Adrenal gland (tissue), 12 donors: ENCODE data around the gene AKAP14. TPM values are rescaled to one million over a fixed set of nuclear protein-coding genes. Genes with fewer than 3 reads are reported as not detected.
"Not testable (repeated sequence)": the region's sequence is repeated elsewhere in the genome, so short reads cannot be mapped to it uniquely, and the experiment has no call there.

Experiments
- DNase-seq, 7 donors: peaks; one replicate each; pipeline ENCODE4 v3.0.0-alpha.2; 2019 to 2020
- H3K27ac ChIP-seq, 5 donors: fragments of 200-600 bp; sonication (generic) in 4 of 5; 1 replicate in 3 of 5; 2 replicates in 2 of 5; pipeline versions ENCODE4 v1.5.1 to v1.8.0; 2016 to 2020; ENCODE audit warnings: mild to moderate bottlenecking in 1 of 5
- H3K27me3 ChIP-seq: fragments of 200-600 bp; 2 replicates; pipeline ENCODE4 v1.8.0; 2021
- H3K36me3 ChIP-seq, 2 donors: fragments of 200-600 bp; replicated peaks in 1 of 2; 1 replicate in 1 of 2; 2 replicates in 1 of 2; pipeline versions ENCODE4 v1.5.1 to v1.8.0; 2018 to 2022
- H3K4me1 ChIP-seq, 2 donors: fragments of 200-600 bp; replicated peaks in 1 of 2; 1 replicate in 1 of 2; 2 replicates in 1 of 2; pipeline versions ENCODE4 v1.5.1 to v1.8.0; 2018 to 2021
- H3K4me3 ChIP-seq, 4 donors: fragments of 200-600 bp; sonication (generic) in 3 of 4; one replicate each; pipeline ENCODE4 v1.5.1; 2016 to 2018
- H3K9me3 ChIP-seq, 3 donors: fragments of 200-600 bp; sonication (generic) in 1 of 3; replicated peaks in 1 of 3; 1 replicate in 2 of 3; 2 replicates in 1 of 3; pipeline versions ENCODE4 v1.5.1 to v1.8.0; 2016 to 2021
- CTCF ChIP-seq, 6 experiments: fragments of 450-650 bp in 4 of 6; fragments of 200-600 bp in 2 of 6; sonication (generic) in 1 of 6; IDR thresholded peaks; 1 replicate in 5 of 6; 2 replicates in 1 of 6; pipeline versions ENCODE4 v1.5.1 to v1.8.0; 2016 to 2021; ENCODE audit warnings: antibody characterized with exemption in 6 of 6, mild to moderate bottlenecking in 2 of 6, moderate library complexity in 1 of 6
- POLR2A ChIP-seq, 2 donors: fragments of 450-650 bp; IDR thresholded peaks; one replicate each; pipeline ENCODE4 v1.6.1; 2017; ENCODE audit warnings: antibody characterized with exemption in 2 of 2, mild to moderate bottlenecking in 2 of 2, moderate library complexity in 1 of 2
- WGBS, 4 donors: extraction: QIAGEN DNeasy Blood & Tissue Kit in 2 of 4; methylation state at CpG; one replicate each; pipeline versions ENCODE4 v1.1.5 to v1.1.7; 2013 to 2017; 5-methylcytosine and 5-hydroxymethylcytosine counted together
- intact Hi-C, 2 donors: fragments of 100-400 bp; cut with DNase I; formaldehyde crosslinking; loops; one replicate each; pipeline versions ENCODE4 v1.14.1 to v1.15.0; 2022 to 2023
- polyA plus RNA-seq, 3 donors: library from polyadenylated mRNA; stranded (reverse); fragments of 200-250 nt in 2 of 3; fragments of 350-450 nt in 1 of 3; fragmentation: Illumina TruSeq in 1 of 3; extraction: RNeasy Lipid Tissue Mini Kit (QIAGEN cat#74804) in 1 of 3; gene quantifications; one replicate each; pipeline ENCODE4 v1.2.3, GENCODE V29; 2013 to 2014
- total RNA-seq, 9 donors: library from RNA; depleted of rRNA in 4 of 9; stranded (reverse); fragments of >200 nt in 4 of 9; fragments of 120-200 nt in 1 of 9; fragmentation: NEBNext Ultra II Directional in 1 of 9; extraction: Animal tissue kit (Norgen Biotek cat#: 25700) in 1 of 9; gene quantifications; one replicate each; pipeline versions ENCODE4 v1.1.0 to v1.2.4, GENCODE V29; 2013 to 2023
- donor health status: healthy with polysubstance abuse.
- donor health status: Bipolar disorder and iron deficiency.
- donor health status: DM: yes; HTN: yes; CAD: no.
- donor health status: DM: no; HTN: no; CAD: no.
- donor health status: DM: no; HTN: no; CAD: no.
- donor health status: DM: yes; HTN: yes; CAD: no.

AKAP14 gene
- total and polyA plus RNA-seq, 12 donors = not detected

- no peak for DNase-seq
- Histone ChIP-seq H3K4me3 (no peak overlapping the region), H3K27me3 (peaks cover 8% of the 10 kb centered on the region), H3K4me1 (no peaks in the 10 kb centered on the region), H3K9me3 (no peaks in the 10 kb centered on the region), H3K27ac (no peak overlapping the region), H3K36me3 (no peaks in the 10 kb centered on the region)
- intact Hi-C loops = no loop called here
- no peak for TF ChIP-seq POLR2A (IDR thresholded peaks at IDR 0.05)
- no peak for TF ChIP-seq CTCF (IDR thresholded peaks at IDR 0.05)
Measured at GRCh38 chrX:119960625-119961024, 64.9 kb downstream of the AKAP14 start.

DNA sequence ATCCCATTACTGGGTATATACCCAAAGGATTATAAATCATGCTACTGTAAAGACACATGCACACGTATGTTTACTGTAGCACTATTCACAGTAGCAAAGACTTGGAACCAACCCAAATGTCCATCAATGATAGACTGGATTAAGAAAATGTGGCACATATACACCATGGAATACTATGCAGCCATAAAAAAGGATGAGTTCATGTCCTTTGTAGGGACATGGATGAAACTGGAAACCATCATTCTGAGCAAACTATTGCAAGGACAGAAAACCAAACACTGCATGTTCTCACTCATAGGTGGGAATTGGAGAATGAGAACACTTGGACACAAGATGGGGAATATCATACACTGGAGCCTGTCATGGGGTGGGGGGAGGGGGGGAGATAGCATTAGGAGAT lies 71.1 kb downstream of the AKAP14 start:
- H3K27ac ChIP-seq, DNase-seq, H3K9me3 ChIP-seq, H3K27me3 ChIP-seq, H3K36me3 ChIP-seq, intact Hi-C loops, H3K4me1 ChIP-seq, H3K4me3 ChIP-seq: not testable (repeated sequence)
- WGBS, 4 donors = 64 to 100% (median 85%) methylated on average over 1 of the region's 1 CpG

Other genes with a start within 250 kb of the AKAP14 start
- gene SEPTIN6, start 202.7 kb upstream of the AKAP14 start, total RNA-seq = 100 to 1,000 TPM in 8 of 9 donors, 10 to 100 TPM in 1; 86.5 to 204 (median 128) TPM
- 100 to 1,000 TPM in 1 of 3 donors, 10 to 100 TPM in 2; 42.4 to 332 (median 78.6) TPM for gene SEPTIN6, start 202.7 kb upstream of the AKAP14 start, polyA plus RNA-seq
- gene SOWAHD, start 137.3 kb upstream of the AKAP14 start, total RNA-seq = 1 to 10 TPM in 6 of 9 donors, under 1 TPM in 2, not detected in 1; 0.33 to 5.9 (median 1.4) TPM
- 1 to 10 TPM in 1 of 3 donors, under 1 TPM in 2; 0.13 to 1.4 (median 0.47) TPM for gene SOWAHD, start 137.3 kb upstream of the AKAP14 start, polyA plus RNA-seq
- gene RPL39, start 104.3 kb upstream of the AKAP14 start, total RNA-seq = 1,000 to 10,000 TPM in 8 of 9 donors, 100 to 1,000 TPM in 1; 797 to 3,528 (median 1,914) TPM
- 1,000 to 10,000 TPM; 2,112 to 4,409 (median 2,406) TPM for gene RPL39, start 104.3 kb upstream of the AKAP14 start, polyA plus RNA-seq
- 1 to 10 TPM in 8 of 9 donors, under 1 TPM in 1; 0.95 to 6.2 (median 4.1) TPM for gene UPF3B, start 42.9 kb upstream of the AKAP14 start, total RNA-seq
- 10 to 100 TPM; 11.0 to 27.1 (median 14.0) TPM for gene UPF3B, start 42.9 kb upstream of the AKAP14 start, polyA plus RNA-seq
- gene RNF113A, start 24.2 kb upstream of the AKAP14 start, total RNA-seq = 10 to 100 TPM; 11.5 to 18.0 (median 13.8) TPM
- 10 to 100 TPM; 16.1 to 21.5 (median 20.0) TPM for gene RNF113A, start 24.2 kb upstream of the AKAP14 start, polyA plus RNA-seq
- gene NDUFA1, start 24.1 kb upstream of the AKAP14 start, total RNA-seq = 100 to 1,000 TPM in 4 of 9 donors, 10 to 100 TPM in 5; 46.7 to 253 (median 99.8) TPM
- 100 to 1,000 TPM; 127 to 572 (median 295) TPM for gene NDUFA1, start 24.1 kb upstream of the AKAP14 start, polyA plus RNA-seq
- 10 to 100 TPM in 1 of 9 donors, 1 to 10 TPM in 8; 5.1 to 13.3 (median 9.4) TPM for gene NKAP, start 47.9 kb downstream of the AKAP14 start, total RNA-seq
- gene NKAP, start 47.9 kb downstream of the AKAP14 start, polyA plus RNA-seq = 10 to 100 TPM in 2 of 3 donors, 1 to 10 TPM in 1; 9.3 to 12.8 (median 10.2) TPM
- gene RHOXF2B, start 181.8 kb downstream of the AKAP14 start, total RNA-seq = not detected
- not detected for gene RHOXF2B, start 181.8 kb downstream of the AKAP14 start, polyA plus RNA-seq
- 1 to 10 TPM in 2 of 9 donors, under 1 TPM in 2, not detected in 5; 0.46 to 1.4 (median 1.0) TPM for gene RHOXF1, start 220.0 kb downstream of the AKAP14 start, total RNA-seq
- 1 to 10 TPM in 2 of 3 donors, not detected in 1; 2.2 to 3.8 TPM for gene RHOXF1, start 220.0 kb downstream of the AKAP14 start, polyA plus RNA-seq